GM15510 (cell line): ENCODE measurements around the gene CALR.

ENCODE experiments used
- POLR2A ChIP-seq: IDR thresholded peaks from 3 replicates; pipeline ENCODE4 v1.6.1; 2011; ENCODE audit warnings: borderline replicate concordance; ENCODE audit not compliant: insufficient read length; ENCODE audit errors: extremely low read depth

CALR gene

GRCh38 chr19:12983542-12984142 lies 45.2 kb downstream of the CALR start:
- TF ChIP-seq POLR2A: no peak

GRCh38 chr19:12984143-12984627 lies 45.8 kb downstream of the CALR start:
- TF ChIP-seq POLR2A: no peak

DNA sequence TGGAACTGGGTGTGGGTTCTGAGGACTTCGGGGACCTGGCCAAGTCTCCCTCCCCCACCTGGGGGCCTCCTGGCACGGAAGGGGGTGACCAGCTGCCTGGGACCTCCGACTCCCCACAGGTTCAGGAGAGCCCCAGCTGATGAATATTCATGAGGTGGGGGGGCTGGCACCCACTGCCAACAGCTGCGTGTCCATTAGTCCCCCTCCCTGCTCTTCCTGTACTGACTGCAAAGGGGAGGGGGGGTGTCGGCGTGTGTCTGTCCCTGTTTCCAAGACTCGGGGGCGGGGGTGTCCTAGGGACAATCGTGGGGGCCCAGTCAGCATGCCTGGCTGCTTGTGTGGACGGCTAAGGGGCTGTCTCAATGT lies 46.3 kb downstream of the CALR start:
- TF ChIP-seq POLR2A: no peak

DNA sequence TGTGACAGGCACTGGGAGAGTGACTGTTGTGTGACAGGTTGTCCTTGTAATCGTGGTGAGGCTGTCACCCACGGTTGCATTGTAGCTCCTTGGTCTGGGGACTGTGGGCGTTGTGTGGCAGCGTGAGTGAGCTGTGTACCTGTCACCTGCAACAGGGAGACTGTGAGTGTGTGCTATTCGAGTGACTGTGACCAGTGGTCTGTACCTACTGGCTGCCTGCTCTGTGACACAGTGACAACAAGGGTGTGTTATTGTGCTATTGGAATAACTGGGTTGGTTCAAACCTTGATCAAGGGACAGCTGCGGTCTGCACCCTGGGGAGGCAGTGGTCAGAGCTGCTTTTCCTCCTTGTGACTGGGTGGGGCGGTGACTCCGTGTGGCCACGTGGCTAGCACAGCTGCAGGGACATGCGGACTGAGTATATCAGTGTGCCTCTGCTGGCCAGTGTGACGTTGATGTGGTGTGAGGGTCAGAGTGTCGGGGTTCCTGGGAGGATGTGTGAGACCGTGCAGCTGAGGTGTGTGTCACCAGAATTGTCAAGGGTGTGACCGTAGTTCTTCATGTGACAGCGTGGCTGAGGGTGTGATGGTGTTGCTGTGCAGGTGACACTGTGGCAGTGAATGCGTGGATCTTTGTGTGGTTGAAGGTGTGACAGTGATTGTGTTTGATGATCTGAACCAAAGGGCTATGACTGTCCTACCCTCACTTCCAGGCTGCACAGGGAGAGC lies 46.8 kb downstream of the CALR start:
- no peak for TF ChIP-seq POLR2A

DNA sequence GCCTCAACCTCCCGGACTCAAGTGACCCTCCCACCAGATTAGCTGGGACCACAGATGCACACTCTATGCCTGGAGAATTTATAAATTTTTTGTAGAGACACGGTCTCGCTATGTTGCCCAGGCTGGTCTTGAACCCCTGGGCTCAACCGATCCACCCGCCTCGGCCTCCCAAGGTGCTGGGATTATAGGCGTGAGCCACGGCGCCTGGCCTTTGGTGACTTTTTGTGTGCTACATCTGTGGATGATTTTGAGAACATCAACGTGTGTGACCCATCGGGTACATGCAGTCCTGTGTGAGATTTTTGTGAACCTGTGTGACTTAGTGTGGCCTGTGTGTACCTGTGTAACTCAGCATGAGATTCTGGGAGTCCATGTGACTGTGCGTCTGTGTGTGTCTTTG lies 48.3 kb downstream of the CALR start:
- TF ChIP-seq POLR2A: no peak

DNA sequence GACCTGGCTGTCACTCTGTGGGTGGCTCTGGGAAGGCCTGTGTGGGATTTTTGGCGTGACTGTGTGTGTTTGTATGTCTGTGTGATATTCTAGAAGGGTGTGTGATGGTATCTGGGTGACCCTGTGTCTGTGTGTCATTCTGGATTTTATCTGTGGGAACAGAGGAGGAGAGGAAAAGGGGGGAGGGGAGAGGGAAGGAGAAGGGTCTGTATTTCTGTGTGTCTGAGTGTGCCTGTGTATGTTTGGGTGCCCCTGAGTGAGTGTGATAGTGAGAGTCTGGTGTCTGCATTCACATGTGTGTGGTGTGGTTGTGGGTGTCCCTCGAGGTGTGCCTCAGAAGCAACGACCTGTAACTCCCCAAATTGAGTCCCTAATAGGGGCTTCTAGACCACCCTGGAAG lies 48.8 kb downstream of the CALR start:
- TF ChIP-seq POLR2A: no peak

DNA sequence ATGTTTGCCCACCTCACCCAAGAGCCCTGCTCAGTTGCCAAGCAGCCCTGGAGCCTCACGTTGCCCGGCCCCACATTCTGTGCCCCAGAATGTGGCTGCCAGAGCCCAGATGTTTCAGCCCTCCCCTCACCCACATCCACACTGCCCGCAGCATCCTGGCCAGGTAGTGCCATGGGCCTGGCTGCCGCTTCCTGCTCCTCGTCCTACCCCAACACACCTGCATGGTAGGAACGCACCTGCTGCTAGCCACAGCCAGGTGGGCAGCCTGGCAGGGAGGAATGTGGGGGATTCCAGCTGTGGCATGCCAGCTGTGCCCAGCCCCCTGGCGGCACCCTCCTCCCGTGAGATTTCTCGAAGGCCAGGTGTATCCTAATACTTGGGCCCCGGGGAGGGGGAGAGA lies 49.4 kb downstream of the CALR start:
- no peak for TF ChIP-seq POLR2A

GRCh38 chr19:12990431-12990830 lies 52.0 kb downstream of the CALR start:
- no peak for TF ChIP-seq POLR2A

DNA sequence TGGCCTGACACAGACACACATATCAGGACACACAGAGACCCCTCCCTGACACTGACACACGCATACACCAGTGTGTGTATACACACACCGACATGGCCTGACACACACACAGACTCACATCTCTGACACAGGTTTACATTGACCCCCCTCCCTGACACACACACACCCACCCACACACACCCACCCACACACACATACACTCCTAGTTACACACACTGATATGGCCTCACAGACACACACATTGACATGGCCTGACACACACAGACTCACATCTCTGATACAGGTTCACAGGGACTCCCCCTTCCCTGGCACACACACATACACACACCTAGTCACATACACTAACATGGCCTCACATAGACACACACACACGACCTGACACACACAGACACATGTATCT lies 52.4 kb downstream of the CALR start:
- TF ChIP-seq POLR2A: no peak

DNA sequence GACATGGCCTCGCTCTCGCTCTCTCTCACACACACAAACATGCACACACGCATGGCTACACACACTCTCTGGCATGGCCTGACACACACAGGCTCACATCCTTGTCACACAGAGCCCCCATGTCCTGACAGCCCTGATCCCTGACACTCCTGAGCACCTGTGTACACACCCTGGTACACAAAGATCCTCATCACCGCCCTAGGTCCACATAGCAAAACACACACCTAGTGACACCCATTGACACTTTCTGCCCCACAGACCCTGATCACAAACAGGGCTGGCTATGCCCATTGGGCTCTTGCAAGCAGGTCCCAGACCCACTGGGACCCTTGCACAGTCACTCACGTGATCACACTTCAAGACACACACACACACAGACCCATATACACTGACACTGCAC lies 52.9 kb downstream of the CALR start:
- TF ChIP-seq POLR2A: no peak

DNA sequence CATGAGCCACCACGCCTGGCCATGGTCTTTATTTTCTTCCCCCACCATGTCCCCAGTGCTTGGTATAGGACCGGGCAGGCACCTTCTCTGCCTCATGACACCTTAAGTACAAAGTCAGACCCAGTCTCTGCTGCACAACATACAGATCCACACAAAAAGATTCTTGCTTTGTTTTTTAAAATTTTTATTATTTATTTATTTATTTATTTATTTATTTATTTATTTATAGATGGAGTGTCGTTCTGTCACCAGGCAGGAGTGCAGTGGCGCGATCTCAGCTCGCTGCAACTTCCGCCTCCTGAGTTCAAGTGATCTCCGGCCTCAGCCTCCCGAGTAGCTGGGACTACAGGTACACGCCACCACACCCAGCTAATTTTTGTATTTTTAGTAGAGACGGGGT lies 54.3 kb downstream of the CALR start:
- no peak for TF ChIP-seq POLR2A

DNA sequence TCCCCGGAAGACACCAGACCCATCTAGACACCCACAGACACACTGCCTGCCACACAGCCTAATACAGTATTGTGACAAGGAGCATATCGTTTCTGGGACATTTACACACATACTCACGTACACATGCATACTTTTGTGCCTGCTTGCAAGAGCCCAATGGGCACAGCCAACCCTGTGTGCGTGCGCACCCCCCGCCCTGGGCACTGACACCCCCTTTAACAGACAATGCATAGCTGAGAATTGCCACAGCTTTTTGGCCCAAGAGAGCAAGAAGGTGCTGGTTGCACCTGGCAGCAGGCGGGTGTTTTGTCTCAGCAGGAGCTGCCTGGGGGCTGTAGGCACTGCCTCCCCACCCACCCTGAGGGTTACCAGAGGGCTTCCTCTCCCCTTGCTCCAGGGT lies 55.2 kb downstream of the CALR start:
- no peak for TF ChIP-seq POLR2A
